GM12874 (cell line): Measurements from ENCODE around the gene BLM.

Experiments
- CTCF ChIP-seq: IDR thresholded peaks from 2 replicates; pipeline ENCODE4 v1.5.1; 2011; ENCODE audit warnings: low read depth, mild to moderate bottlenecking, control low read depth, low read length, moderate library complexity; ENCODE audit not compliant: insufficient read depth

The BLM gene

GRCh38 chr15:90840954-90841353, 123.8 kb downstream of the BLM start:
- no peak for TF ChIP-seq CTCF

GRCh38 chr15:90844696-90845095, 127.5 kb downstream of the BLM start:
- TF ChIP-seq CTCF = no peak

- TF ChIP-seq CTCF = no peak
These were observed 128.2 kb downstream of the BLM start for GRCh38 chr15:90845201-90845949.

- TF ChIP-seq CTCF = no peak
These were observed 134.0 kb downstream of the BLM start for GRCh38 chr15:90851114-90851513.

- TF ChIP-seq CTCF = no peak
These were observed 134.8 kb downstream of the BLM start for GRCh38 chr15:90851940-90852339.

GRCh38 chr15:90855139-90855538, 138.0 kb downstream of the BLM start:
- TF ChIP-seq CTCF = no peak

- TF ChIP-seq CTCF = no peak
These were observed 140.2 kb downstream of the BLM start for GRCh38 chr15:90857337-90857736.
